SK-N-SH (cell line): ENCODE measurements around the gene PRIM1.

Experiments used
- CHD2 ChIP-seq: fragments of 150-350 bp; IDR thresholded peaks from 2 replicates; pipeline ENCODE4 v1.6.1; 2018; ENCODE audit warnings: low read length; ENCODE audit not compliant: partially characterized antibody
- CTCF ChIP-seq: fragments of 200-600 bp; sonication (generic); IDR thresholded peaks from 2 replicates; pipeline ENCODE4 v1.6.1; 2017; ENCODE audit warnings: antibody characterized with exemption, mild to moderate bottlenecking, moderate library complexity
- EP300 ChIP-seq, 2 experiments: IDR thresholded peaks; 2 replicates each; pipeline versions ENCODE4 v1.4.0 to v1.6.1; 2012; ENCODE audit warnings: borderline replicate concordance in 1 of 2, low read depth in 1 of 2, low read length in 1 of 2
- MXI1 ChIP-seq: IDR thresholded peaks from 2 replicates; pipeline ENCODE4 v1.6.1; 2012; ENCODE audit warnings: mild to moderate bottlenecking, low read depth, low read length, improper control_type of control experiment
- POLR2AphosphoS5 ChIP-seq: IDR thresholded peaks from 2 replicates; pipeline ENCODE4 v1.6.1; 2012; ENCODE audit warnings: low read depth, low read length
- RFX5 ChIP-seq: IDR thresholded peaks from 2 replicates; pipeline ENCODE4 v1.6.1; 2012; ENCODE audit warnings: mild to moderate bottlenecking, improper control_type of control experiment, low read length
- SIN3A ChIP-seq: IDR thresholded peaks from 2 replicates; pipeline ENCODE4 v1.6.1; 2012; ENCODE audit warnings: low read depth, mild to moderate bottlenecking, low read length, moderate library complexity, borderline replicate concordance
- TCF12 ChIP-seq: IDR thresholded peaks from 2 replicates; pipeline ENCODE4 v1.4.0; 2012
- USF1 ChIP-seq: IDR thresholded peaks from 2 replicates; pipeline ENCODE4 v1.4.0; 2012; ENCODE audit warnings: low read depth, borderline replicate concordance
- YY1 ChIP-seq: IDR thresholded peaks from 2 replicates; pipeline ENCODE4 v1.4.0; 2012; ENCODE audit warnings: low read depth, mild to moderate bottlenecking
- TF ChIP-seq, protein P1 (sequence below): fragments of 150-350 bp; IDR thresholded peaks from 2 replicates; pipeline ENCODE4 v1.6.1; 2017; ENCODE audit warnings: antibody characterized with exemption, low read length, low read depth, borderline replicate concordance
- TF ChIP-seq, protein P2 (sequence below): IDR thresholded peaks from 2 replicates; pipeline ENCODE4; 2012

DNA sequence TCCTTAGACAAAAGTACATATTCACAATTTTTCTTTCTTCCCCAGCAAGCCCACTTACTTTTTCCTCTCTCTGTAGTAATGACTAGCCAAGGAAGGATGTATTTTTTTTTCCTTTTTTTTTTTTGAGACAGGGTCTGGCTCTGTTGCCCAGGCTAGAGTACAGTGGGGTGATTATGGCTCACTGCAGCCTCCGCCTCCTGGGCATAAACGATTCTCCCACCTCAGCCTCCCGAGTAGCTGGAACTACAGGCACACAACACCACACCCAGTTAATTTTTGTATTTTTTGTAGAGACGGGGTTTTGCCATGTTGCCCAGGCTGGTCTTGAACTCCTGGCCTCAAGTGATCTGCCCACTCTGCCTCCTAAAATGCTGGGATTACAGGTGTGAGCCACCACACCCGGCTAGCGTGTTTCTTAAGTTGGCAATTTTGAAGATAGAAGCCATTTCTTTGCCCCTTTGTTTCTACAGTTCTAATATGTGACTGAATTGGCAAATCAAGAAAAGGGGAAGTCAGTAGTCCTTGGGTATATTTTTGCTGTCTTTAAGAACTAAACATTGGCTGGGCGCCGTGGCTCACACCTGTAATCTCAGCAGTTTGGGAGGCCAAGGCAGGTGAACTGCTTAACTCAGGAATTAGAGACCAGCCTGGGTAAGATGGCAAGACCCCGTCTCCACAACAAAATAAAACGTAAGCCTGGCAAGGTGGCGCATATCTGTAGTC lies 23.8 kb downstream of the PRIM1 start:
- TF ChIP-seq CTCF, result no peak
- TF ChIP-seq SIN3A, result no peak
- no peak for TF ChIP-seq CHD2
- no peak for TF ChIP-seq RFX5
- TF ChIP-seq POLR2AphosphoS5, result no peak
- no peak for TF ChIP-seq TCF12
- no peak for TF ChIP-seq MXI1
- no peak for TF ChIP-seq EP300 (IDR thresholded peaks at IDR 0.05; ENCODE audit: borderline replicate concordance in 1 of 2, low read depth in 1 of 2, low read length in 1 of 2)
- TF ChIP-seq YY1, result no peak
- TF ChIP-seq, protein P1, sequence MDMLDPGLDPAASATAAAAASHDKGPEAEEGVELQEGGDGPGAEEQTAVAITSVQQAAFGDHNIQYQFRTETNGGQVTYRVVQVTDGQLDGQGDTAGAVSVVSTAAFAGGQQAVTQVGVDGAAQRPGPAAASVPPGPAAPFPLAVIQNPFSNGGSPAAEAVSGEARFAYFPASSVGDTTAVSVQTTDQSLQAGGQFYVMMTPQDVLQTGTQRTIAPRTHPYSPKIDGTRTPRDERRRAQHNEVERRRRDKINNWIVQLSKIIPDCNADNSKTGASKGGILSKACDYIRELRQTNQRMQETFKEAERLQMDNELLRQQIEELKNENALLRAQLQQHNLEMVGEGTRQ, result no peak
- TF ChIP-seq, protein P2, sequence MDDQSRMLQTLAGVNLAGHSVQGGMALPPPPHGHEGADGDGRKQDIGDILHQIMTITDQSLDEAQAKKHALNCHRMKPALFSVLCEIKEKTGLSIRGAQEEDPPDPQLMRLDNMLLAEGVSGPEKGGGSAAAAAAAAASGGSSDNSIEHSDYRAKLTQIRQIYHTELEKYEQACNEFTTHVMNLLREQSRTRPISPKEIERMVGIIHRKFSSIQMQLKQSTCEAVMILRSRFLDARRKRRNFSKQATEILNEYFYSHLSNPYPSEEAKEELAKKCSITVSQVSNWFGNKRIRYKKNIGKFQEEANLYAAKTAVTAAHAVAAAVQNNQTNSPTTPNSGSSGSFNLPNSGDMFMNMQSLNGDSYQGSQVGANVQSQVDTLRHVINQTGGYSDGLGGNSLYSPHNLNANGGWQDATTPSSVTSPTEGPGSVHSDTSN, result no peak
- no peak for TF ChIP-seq USF1
